GM19455 (cell line): ENCODE measurements around the gene UAP1L1.

Experiments used
- ATAC-seq: cut with Tn5 transposase; IDR thresholded peaks from one replicate; pipeline ENCODE4 v1.9.1; 2021; ENCODE audit not compliant: unreplicated experiment

The UAP1L1 gene

GRCh38 chr9:137074657-137075274 is 2.6 kb upstream of the UAP1L1 start:
- ATAC-seq: no peak

- ATAC-seq: no peak
These were observed 2.0 kb upstream of the UAP1L1 start for GRCh38 chr9:137075275-137075775.

- ATAC-seq: no peak
These were observed 694 bp upstream of the UAP1L1 start for GRCh38 chr9:137076636-137077009.

- peak; percentile 23 for ATAC-seq
These were observed 709 bp downstream of the UAP1L1 start for GRCh38 chr9:137077758-137078693.

GRCh38 chr9:137078701-137079400 is 1.5 kb downstream of the UAP1L1 start:
- no peak for ATAC-seq

- no peak for ATAC-seq
These were observed 2.1 kb downstream of the UAP1L1 start for GRCh38 chr9:137079401-137079787.

GRCh38 chr9:137080260-137081122 is 3.2 kb downstream of the UAP1L1 start:
- no peak for ATAC-seq

GRCh38 chr9:137082222-137082924 is 5.1 kb downstream of the UAP1L1 start:
- ATAC-seq: no peak

- ATAC-seq: no peak
These were observed 5.6 kb downstream of the UAP1L1 start for GRCh38 chr9:137082925-137083290.

- ATAC-seq: no peak
These were observed 6.2 kb downstream of the UAP1L1 start for GRCh38 chr9:137083394-137084004.

GRCh38 chr9:137084526-137084925 is 7.2 kb downstream of the UAP1L1 start:
- no peak for ATAC-seq

- ATAC-seq: no peak
These were observed 8.7 kb downstream of the UAP1L1 start for GRCh38 chr9:137085920-137086530.

- ATAC-seq: peak; percentile 80
These were observed 9.5 kb downstream of the UAP1L1 start, which contains the start of gene MAN1B1 for GRCh38 chr9:137086531-137087408. MAN1B1 (plus strand) TSS chr9:137086985; CDS start chr9:137087000, 15 bp downstream.

- peak; percentile 1 for ATAC-seq
These were observed 10.2 kb downstream of the UAP1L1 start for GRCh38 chr9:137087409-137087925.

- no peak for ATAC-seq
These were observed 10.8 kb downstream of the UAP1L1 start for GRCh38 chr9:137088121-137088520.

- ATAC-seq: no peak
These were observed 12.1 kb downstream of the UAP1L1 start for GRCh38 chr9:137089232-137089947.
